ENCODE results near the gene CHMP2A.
"Not testable (repeated sequence)": the region's sequence is repeated elsewhere in the genome, so short reads cannot be mapped to it uniquely, and the experiment has no call there.

Gene CHMP2A

DNA sequence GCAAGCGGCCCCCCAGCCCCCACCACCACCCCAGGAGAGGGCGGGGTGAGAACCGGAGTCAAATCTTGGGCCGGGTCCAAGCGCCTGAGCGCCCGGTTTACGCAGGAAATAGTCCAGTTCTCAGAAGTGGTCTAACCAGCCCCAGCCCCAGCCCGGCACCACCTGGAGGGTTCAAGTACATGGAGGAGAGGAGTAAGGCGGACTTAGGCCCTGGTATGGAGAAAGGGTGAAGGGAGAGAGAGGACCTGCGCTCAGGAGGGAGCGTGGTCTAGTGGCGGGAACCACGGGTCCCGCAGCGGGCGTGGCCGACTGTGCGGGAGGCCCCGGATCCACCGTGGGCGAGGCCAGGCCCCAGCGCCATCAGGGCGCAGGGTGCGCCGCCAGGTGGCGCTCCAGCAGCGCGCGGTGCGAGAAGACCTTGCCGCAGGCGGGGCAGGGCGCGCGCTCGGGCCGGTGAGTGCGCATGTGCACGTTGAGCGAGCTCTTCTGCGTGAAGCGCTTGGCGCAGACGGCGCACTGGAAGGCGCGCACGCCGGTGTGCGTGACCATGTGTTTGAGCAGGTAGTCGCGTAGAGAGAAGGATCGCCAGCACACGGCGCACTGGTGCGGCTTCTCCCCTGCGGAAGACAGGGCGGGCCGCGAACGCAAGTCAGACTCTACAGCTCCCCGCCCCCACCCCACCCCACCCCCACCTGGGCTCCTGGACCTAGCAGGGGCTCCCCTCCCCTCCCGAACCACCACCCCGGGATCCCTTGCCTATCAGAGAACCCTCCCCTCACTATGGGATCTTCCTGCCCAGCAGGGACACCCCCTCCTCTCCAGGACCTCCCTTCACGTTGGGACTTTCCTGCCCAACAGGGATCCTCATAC is 41.0 kb downstream of the CHMP2A start:
- no peaks in the 10 kb centered on the region for H3K27me3 ChIP-seq (ENCODE audit: insufficient read depth, insufficient read length)
- TF ChIP-seq SUZ12 (IDR thresholded peaks at IDR 0.05; ENCODE audit: extremely low read depth, insufficient read depth, insufficient read length): no peak
- no peak for TF ChIP-seq ZNF274 (IDR thresholded peaks at IDR 0.05; ENCODE audit: low read depth, low read length)
- TF ChIP-seq YY1 (IDR thresholded peaks at IDR 0.05; ENCODE audit: insufficient read depth, insufficient read length): no peak
- H3K9ac ChIP-seq (ENCODE audit: insufficient read length, low read depth): peak overlapping the region; percentile 95
- H3K4me1 ChIP-seq (ENCODE audit: insufficient read depth, insufficient read length): peaks cover 15% of the 10 kb centered on the region
- peaks cover 17% of the 10 kb centered on the region for H3K36me3 ChIP-seq (ENCODE audit: insufficient read depth, insufficient read length, low read length)
- DNase-seq (ENCODE audit: low read depth, low spot score): peak; percentile 87
- no peaks in the 10 kb centered on the region for H3K9me3 ChIP-seq (ENCODE audit: insufficient read depth, low read length)
- H3K4me3 ChIP-seq (ENCODE audit: insufficient read length, low read depth): peak overlapping the region; percentile 65

DNA sequence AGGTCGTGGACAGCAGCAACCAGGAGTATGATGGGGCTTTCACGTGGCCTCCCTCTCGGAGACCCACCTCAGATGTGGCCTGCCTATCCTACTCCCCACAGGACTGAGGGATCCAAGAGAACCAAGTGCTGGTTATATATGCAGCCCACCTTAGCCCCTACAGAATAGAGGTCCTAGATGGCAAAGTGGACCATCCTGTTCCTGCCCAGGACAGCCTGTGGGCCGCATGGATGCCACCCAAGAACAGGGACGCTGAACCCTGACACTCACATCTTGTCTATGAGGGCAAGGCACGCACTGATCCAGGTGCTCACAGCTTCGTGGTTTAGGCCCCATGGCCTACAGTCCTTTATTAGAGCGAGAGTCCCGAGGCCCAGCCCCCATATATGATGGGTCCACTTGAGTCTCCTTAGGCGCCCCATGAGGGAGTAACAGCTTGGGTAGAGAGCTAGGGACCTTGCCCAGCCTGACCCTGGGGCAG is 41.7 kb downstream of the CHMP2A start:
- H3K36me3 ChIP-seq (ENCODE audit: insufficient read depth, insufficient read length, low read length): peaks cover 17% of the 10 kb centered on the region
- no peak for TF ChIP-seq ZNF274 (IDR thresholded peaks at IDR 0.05; ENCODE audit: low read depth, low read length)
- TF ChIP-seq SUZ12 (IDR thresholded peaks at IDR 0.05; ENCODE audit: extremely low read depth, insufficient read depth, insufficient read length): no peak
- TF ChIP-seq YY1 (IDR thresholded peaks at IDR 0.05; ENCODE audit: insufficient read depth, insufficient read length): no peak
- H3K27me3 ChIP-seq (ENCODE audit: insufficient read depth, insufficient read length): no peaks in the 10 kb centered on the region
- DNase-seq (ENCODE audit: low read depth, low spot score): no peak
- H3K4me3 ChIP-seq (ENCODE audit: insufficient read length, low read depth): no peak overlapping the region
- peak overlapping the region; percentile 56 for H3K9ac ChIP-seq (ENCODE audit: insufficient read length, low read depth)
- H3K4me1 ChIP-seq (ENCODE audit: insufficient read depth, insufficient read length): peaks cover 15% of the 10 kb centered on the region
- H3K9me3 ChIP-seq (ENCODE audit: insufficient read depth, low read length): no peaks in the 10 kb centered on the region

DNA sequence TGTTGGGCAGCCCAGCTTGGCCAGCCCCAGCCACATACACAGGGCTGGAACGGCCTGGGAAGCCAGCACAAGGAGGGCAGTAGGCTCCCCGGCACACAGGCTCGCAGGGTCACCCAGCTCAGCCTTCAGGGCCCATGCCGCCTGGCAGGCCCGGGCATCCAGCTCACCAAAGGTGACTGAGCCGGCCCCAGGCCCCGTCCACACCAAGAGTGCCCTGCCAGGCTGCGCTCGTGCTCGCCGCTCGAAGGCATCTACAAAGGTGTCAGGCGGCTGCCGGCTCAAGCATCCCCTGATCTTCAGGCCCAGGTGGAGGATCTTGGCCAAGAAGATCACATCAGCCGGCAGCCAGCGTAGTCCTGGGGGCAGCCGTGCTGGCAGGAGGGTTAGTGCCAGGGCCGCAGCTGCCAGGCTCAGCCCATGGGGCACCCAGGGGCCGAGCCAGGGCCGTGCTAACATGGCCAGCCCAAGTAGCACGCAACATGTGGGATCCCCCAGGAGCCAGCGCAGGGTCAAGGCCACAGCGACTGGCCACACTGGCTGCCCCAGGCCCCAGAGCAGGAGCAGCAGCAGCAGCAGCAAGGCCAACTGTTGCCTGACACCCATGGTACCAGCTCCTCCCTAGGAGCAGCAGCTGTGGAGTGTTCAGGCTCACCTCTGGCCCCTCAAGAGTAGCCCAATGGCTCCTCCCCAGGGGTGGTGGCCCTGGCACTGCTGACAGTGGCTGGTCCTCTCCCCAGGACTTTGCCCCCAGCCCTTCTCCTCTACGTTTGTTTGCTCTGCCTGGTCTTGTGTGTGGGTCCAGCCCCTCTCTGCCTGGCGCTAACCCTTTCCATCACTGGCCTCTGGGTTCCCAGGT is 43.3 kb downstream of the CHMP2A start, which contains the start of gene SLC27A5:
Gene SLC27A5, minus strand, starts transcription at position 640 of the 856 bp plus-strand sequence. Its CDS starts 37 bp downstream, at position 603.
- no peak for DNase-seq (ENCODE audit: low read depth, low spot score)
- H3K9ac ChIP-seq (ENCODE audit: insufficient read length, low read depth): peak within 1 kb of the TSS; percentile 13
- TF ChIP-seq ZNF274 (IDR thresholded peaks at IDR 0.05; ENCODE audit: low read depth, low read length) (no peak), YY1 (IDR thresholded peaks at IDR 0.05; ENCODE audit: insufficient read depth, insufficient read length) (no peak), SUZ12 (IDR thresholded peaks at IDR 0.05; ENCODE audit: extremely low read depth, insufficient read depth, insufficient read length) (no peak)
- no peaks in the 10 kb centered on the region for H3K27me3 ChIP-seq (ENCODE audit: insufficient read depth, insufficient read length)
- H3K4me3 ChIP-seq (ENCODE audit: insufficient read length, low read depth): no peak within 1 kb of the TSS
- H3K9me3 ChIP-seq (ENCODE audit: insufficient read depth, low read length): peaks cover 9% of the 10 kb centered on the region; the same call in 1 of the 2 replicates
- peaks cover 6% of the 10 kb centered on the region for H3K36me3 ChIP-seq (ENCODE audit: insufficient read depth, insufficient read length, low read length)
- peaks cover 4% of the 10 kb centered on the region for H3K4me1 ChIP-seq (ENCODE audit: insufficient read depth, insufficient read length)

DNA sequence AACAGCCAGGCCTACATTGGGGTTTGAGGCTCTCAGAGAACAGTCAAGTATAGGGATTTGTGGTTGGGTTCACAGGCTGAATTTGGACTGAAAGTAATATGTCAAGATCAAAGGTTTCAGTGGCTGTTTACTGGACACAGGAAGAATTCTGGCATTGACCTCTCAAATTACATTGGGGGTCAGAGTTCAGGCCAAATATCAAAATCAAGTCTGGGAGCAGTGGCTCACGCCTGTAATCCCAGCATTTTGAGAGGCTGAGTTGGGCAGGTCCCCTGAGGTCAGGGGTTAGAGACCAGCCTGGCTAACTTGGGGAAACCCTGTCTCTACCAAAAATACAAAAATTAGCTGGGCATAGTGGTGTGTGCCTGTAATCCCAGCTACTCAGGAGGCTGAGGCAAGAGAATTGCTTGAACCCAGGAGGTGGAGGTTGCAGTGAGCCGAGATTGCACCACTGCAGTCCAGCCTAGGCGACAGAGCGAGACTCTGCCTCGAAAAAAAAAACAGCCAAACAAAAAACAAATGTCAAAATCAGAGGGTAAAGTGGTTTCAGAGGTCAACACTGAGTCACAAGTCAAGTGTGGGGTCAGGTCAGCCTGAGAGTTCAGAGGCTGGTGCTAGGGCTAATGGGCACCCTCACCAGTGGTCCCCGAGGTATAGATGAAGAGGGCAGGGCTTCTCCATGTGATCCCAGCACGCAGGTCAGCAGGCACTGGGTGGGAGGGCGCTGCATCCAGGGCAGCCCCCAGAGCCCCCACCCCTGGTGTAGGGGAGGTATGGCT is 44.6 kb downstream of the CHMP2A start:
- no peak for TF ChIP-seq ZNF274 (IDR thresholded peaks at IDR 0.05; ENCODE audit: low read depth, low read length)
- no peak for TF ChIP-seq SUZ12 (IDR thresholded peaks at IDR 0.05; ENCODE audit: extremely low read depth, insufficient read depth, insufficient read length)
- no peak for TF ChIP-seq YY1 (IDR thresholded peaks at IDR 0.05; ENCODE audit: insufficient read depth, insufficient read length)
- no peak for DNase-seq (ENCODE audit: low read depth, low spot score)
- Histone ChIP-seq H3K9me3 (ENCODE audit: insufficient read depth, low read length) (peaks cover 9% of the 10 kb centered on the region; the same call in 1 of the 2 replicates), H3K4me1 (ENCODE audit: insufficient read depth, insufficient read length) (peaks cover under 1% of the 10 kb centered on the region), H3K4me3 (ENCODE audit: insufficient read length, low read depth) (no peak overlapping the region), H3K9ac (ENCODE audit: insufficient read length, low read depth) (no peak overlapping the region), H3K36me3 (ENCODE audit: insufficient read depth, insufficient read length, low read length) (peaks cover 3% of the 10 kb centered on the region), H3K27me3 (ENCODE audit: insufficient read depth, insufficient read length) (no peaks in the 10 kb centered on the region)

DNA sequence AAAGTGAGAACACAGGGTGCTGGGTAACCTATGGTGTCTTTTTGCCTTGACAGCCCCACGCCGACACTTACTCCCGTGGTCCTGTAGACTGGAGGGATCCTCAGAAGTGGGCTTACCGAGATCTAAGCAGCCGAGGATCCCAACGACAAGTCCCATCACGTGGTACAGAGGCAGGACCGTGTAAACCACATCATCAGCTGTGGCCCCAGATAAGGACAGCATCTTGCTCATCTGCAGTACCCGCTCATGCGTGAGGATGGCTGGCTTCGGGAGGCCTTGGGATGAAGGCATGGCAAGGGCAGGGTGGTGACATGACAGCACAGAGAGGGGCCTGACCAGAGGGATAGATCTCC is 45.2 kb downstream of the CHMP2A start:
- no peak for DNase-seq (ENCODE audit: low read depth, low spot score)
- Histone ChIP-seq H3K9ac (ENCODE audit: insufficient read length, low read depth) (no peak overlapping the region), H3K36me3 (ENCODE audit: insufficient read depth, insufficient read length, low read length) (peaks cover 3% of the 10 kb centered on the region), H3K4me1 (ENCODE audit: insufficient read depth, insufficient read length) (no peaks in the 10 kb centered on the region), H3K9me3 (ENCODE audit: insufficient read depth, low read length) (peaks cover 9% of the 10 kb centered on the region; the same call in 1 of the 2 replicates), H3K27me3 (ENCODE audit: insufficient read depth, insufficient read length) (no peaks in the 10 kb centered on the region), H3K4me3 (ENCODE audit: insufficient read length, low read depth) (no peak overlapping the region)
- no peak for TF ChIP-seq YY1 (IDR thresholded peaks at IDR 0.05; ENCODE audit: insufficient read depth, insufficient read length)
- TF ChIP-seq ZNF274 (IDR thresholded peaks at IDR 0.05; ENCODE audit: low read depth, low read length): no peak
- no peak for TF ChIP-seq SUZ12 (IDR thresholded peaks at IDR 0.05; ENCODE audit: extremely low read depth, insufficient read depth, insufficient read length)

DNA sequence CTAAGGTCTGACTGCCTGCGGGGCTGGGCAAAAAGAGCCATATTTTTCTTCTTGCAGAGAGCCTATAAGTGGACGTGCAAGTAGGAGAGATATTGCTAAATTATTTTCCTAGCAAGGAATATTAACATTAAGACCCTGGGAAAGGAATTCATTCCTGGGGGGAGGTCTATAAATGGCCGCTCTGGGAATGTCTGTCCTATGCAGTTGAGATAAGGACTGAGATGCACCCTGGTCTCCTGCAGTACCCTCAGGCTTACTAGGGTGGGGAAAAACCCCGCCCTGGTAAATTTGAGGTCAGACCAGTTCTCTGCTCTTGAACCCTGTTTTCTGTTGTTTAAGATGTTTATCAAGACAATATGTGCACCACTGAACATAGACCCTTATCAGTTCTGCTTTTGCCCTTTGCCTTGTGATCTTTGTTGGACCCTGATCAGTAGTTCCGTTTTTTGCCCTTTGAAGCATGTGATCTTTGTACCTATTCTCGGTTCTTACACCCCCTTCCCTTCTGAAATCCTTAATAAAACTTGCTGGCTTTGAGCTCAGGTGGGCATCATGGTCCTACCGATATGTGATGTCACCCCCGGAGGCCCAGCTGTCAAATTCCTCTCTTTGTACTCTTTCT is 47.2 kb downstream of the CHMP2A start:
- not testable (repeated sequence) for H3K9me3 ChIP-seq (ENCODE audit: insufficient read depth, low read length); H3K4me1 ChIP-seq (ENCODE audit: insufficient read depth, insufficient read length); H3K27me3 ChIP-seq (ENCODE audit: insufficient read depth, insufficient read length); H3K9ac ChIP-seq (ENCODE audit: insufficient read length, low read depth); H3K4me3 ChIP-seq (ENCODE audit: insufficient read length, low read depth); H3K36me3 ChIP-seq (ENCODE audit: insufficient read depth, insufficient read length, low read length); DNase-seq (ENCODE audit: low read depth, low spot score)
